ENCODE results near the gene MACC1. TPM values are rescaled to one million over a fixed set of nuclear protein-coding genes. Genes with fewer than 3 reads are reported as not detected.
A peak's percentile ranks its signal among the peaks of the same experiment; 100 is the strongest.

MACC1 gene
- polyA plus RNA-seq, 1 donor (not counting 4 experiments of a cell fraction or from before 2014, with no cell fraction given): 16.4 TPM

- Histone ChIP-seq H3K4me2 (ENCODE audit: control insufficient read depth, extremely low read depth, insufficient read depth, low read depth, low read length) (no peak overlapping the region), H2AFZ (ENCODE audit: control insufficient read depth, low read length) (no peak overlapping the region), H3K9me3 (ENCODE audit: control insufficient read depth, low read depth, low read length) (no peaks in the 10 kb centered on the region), H3K36me3 (ENCODE audit: control insufficient read depth in 2 of 2, extremely low read depth in 1 of 2, insufficient read depth in 2 of 2, low read length in 2 of 2) (peaks cover 1 to 3% of the 10 kb centered on the region in 2 experiments), H3K27ac (ENCODE audit: control insufficient read depth, insufficient read depth, low read length) (peak overlapping the region; percentile 62), H3K9ac (ENCODE audit: control insufficient read depth, extremely low read depth, insufficient read depth, low read length) (no peak overlapping the region), H4K20me1 (ENCODE audit: control insufficient read depth, extremely low read depth, insufficient read depth, low read length) (no peaks in the 10 kb centered on the region), H3K4me1 (ENCODE audit: control insufficient read depth, extremely low read depth, insufficient read depth, low read length) (peaks cover 30% of the 10 kb centered on the region), H3K9me1 (ENCODE audit: control insufficient read depth, extremely low read depth, insufficient read depth, low read length) (no peaks in the 10 kb centered on the region), H3K27me3 (ENCODE audit: control insufficient read depth, extremely low read depth, insufficient read depth, low read length) (no peaks in the 10 kb centered on the region), H3K4me3 (ENCODE audit: control insufficient read depth in 2 of 3, extremely low read depth in 1 of 3, insufficient read depth in 2 of 3, low read depth in 1 of 3, low read length in 3 of 3) (no peak overlapping the region), H3K79me2 (ENCODE audit: control insufficient read depth, insufficient read depth, low read length) (peaks cover 48% of the 10 kb centered on the region)
- DNase-seq (ENCODE audit: low read depth, low spot score): no peak
- no peak for FAIRE-seq
- TF ChIP-seq CTCF (optimal IDR thresholded peaks at IDR 0.05 in 1 of 3, IDR thresholded peaks at IDR 0.05 in 1 of 3, conservative IDR thresholded peaks at IDR 0.05 in 1 of 3; ENCODE audit: extremely low read depth in 1 of 3, insufficient read depth in 2 of 3, low read length in 3 of 3) (no peak), EZH2 (IDR thresholded peaks at IDR 0.05; ENCODE audit: low read length) (no peak)
- dilution Hi-C loops (cut with MboI; ENCODE audit: extremely low pct_ligation_motif_present, low sequenced_read_pairs): no loop called here
Measured at GRCh38 chr7:20200361-20200760, 16.8 kb downstream of the MACC1 start.

- no peaks in the 10 kb centered on the region for H4K20me1 ChIP-seq (ENCODE audit: control insufficient read depth, extremely low read depth, insufficient read depth, low read length)
- H3K27ac ChIP-seq (ENCODE audit: control insufficient read depth, insufficient read depth, low read length): peak overlapping the region; percentile 62
- peak overlapping the region; percentile 65 for H3K4me2 ChIP-seq (ENCODE audit: control insufficient read depth, extremely low read depth, insufficient read depth, low read depth, low read length)
- H3K4me1 ChIP-seq (ENCODE audit: control insufficient read depth, extremely low read depth, insufficient read depth, low read length): peaks cover 30% of the 10 kb centered on the region
- no peak overlapping the region for H3K9ac ChIP-seq (ENCODE audit: control insufficient read depth, extremely low read depth, insufficient read depth, low read length)
- no peak for TF ChIP-seq EZH2 (IDR thresholded peaks at IDR 0.05; ENCODE audit: low read length)
- TF ChIP-seq CTCF (optimal IDR thresholded peaks at IDR 0.05 in 1 of 3, IDR thresholded peaks at IDR 0.05 in 1 of 3, conservative IDR thresholded peaks at IDR 0.05 in 1 of 3; ENCODE audit: extremely low read depth in 1 of 3, insufficient read depth in 2 of 3, low read length in 3 of 3): no peak
- no peak overlapping the region for H2AFZ ChIP-seq (ENCODE audit: control insufficient read depth, low read length)
- FAIRE-seq (peak; percentile 99), DNase-seq (ENCODE audit: low read depth, low spot score) (peak; percentile 74)
- H3K79me2 ChIP-seq (ENCODE audit: control insufficient read depth, insufficient read depth, low read length): peaks cover 50% of the 10 kb centered on the region
- peaks cover 1 to 3% of the 10 kb centered on the region in 2 experiments for H3K36me3 ChIP-seq (ENCODE audit: control insufficient read depth in 2 of 2, extremely low read depth in 1 of 2, insufficient read depth in 2 of 2, low read length in 2 of 2)
- dilution Hi-C loops (cut with MboI; ENCODE audit: extremely low pct_ligation_motif_present, low sequenced_read_pairs): no loop called here
- H3K4me3 ChIP-seq (ENCODE audit: control insufficient read depth in 2 of 3, extremely low read depth in 1 of 3, insufficient read depth in 2 of 3, low read depth in 1 of 3, low read length in 3 of 3): no peak overlapping the region
- H3K27me3 ChIP-seq (ENCODE audit: control insufficient read depth, extremely low read depth, insufficient read depth, low read length): no peaks in the 10 kb centered on the region
- no peaks in the 10 kb centered on the region for H3K9me1 ChIP-seq (ENCODE audit: control insufficient read depth, extremely low read depth, insufficient read depth, low read length)
- no peaks in the 10 kb centered on the region for H3K9me3 ChIP-seq (ENCODE audit: control insufficient read depth, low read depth, low read length)
Measured at GRCh38 chr7:20199015-20199737, 18.0 kb downstream of the MACC1 start.

Data from keratinocyte (primary cell).